Embryonic facial prominence (tissue), 1 donor: Measurements from ENCODE around the gene GIMAP8.

ENCODE experiments used
- DNase-seq: peaks from one replicate; pipeline ENCODE4 v3.0.0-alpha.2; 2016; ENCODE audit errors: extremely low spot score

GIMAP8 gene

GRCh38 chr7:150411606-150412005 lies 38.8 kb upstream of the GIMAP8 start:
- DNase-seq = no peak

GRCh38 chr7:150412016-150412415 lies 38.4 kb upstream of the GIMAP8 start:
- no peak for DNase-seq

GRCh38 chr7:150412518-150413488 lies 37.6 kb upstream of the GIMAP8 start:
- no peak for DNase-seq

- DNase-seq = no peak
Observed at GRCh38 chr7:150413640-150414081, 36.8 kb upstream of the GIMAP8 start.

GRCh38 chr7:150415161-150416153 lies 35.0 kb upstream of the GIMAP8 start:
- no peak for DNase-seq

GRCh38 chr7:150417239-150417638 lies 33.2 kb upstream of the GIMAP8 start:
- DNase-seq = no peak

GRCh38 chr7:150417863-150418262 lies 32.6 kb upstream of the GIMAP8 start:
- DNase-seq = no peak

- DNase-seq = no peak
Observed at GRCh38 chr7:150420242-150420641, 30.2 kb upstream of the GIMAP8 start.

- peak; percentile 36 for DNase-seq
Observed at GRCh38 chr7:150420987-150421674, 29.3 kb upstream of the GIMAP8 start.

GRCh38 chr7:150421831-150422230 lies 28.6 kb upstream of the GIMAP8 start:
- no peak for DNase-seq

- no peak for DNase-seq
Observed at GRCh38 chr7:150425670-150426069, 24.8 kb upstream of the GIMAP8 start.

GRCh38 chr7:150428671-150429451 lies 21.6 kb upstream of the GIMAP8 start:
- no peak for DNase-seq

GRCh38 chr7:150429699-150430098 lies 20.7 kb upstream of the GIMAP8 start:
- DNase-seq = no peak

GRCh38 chr7:150430465-150431085 lies 19.9 kb upstream of the GIMAP8 start:
- no peak for DNase-seq

GRCh38 chr7:150431839-150432658 lies 18.4 kb upstream of the GIMAP8 start:
- DNase-seq = no peak

- no peak for DNase-seq
Observed at GRCh38 chr7:150432915-150433892, 17.2 kb upstream of the GIMAP8 start.

GRCh38 chr7:150434240-150434639 lies 16.2 kb upstream of the GIMAP8 start:
- DNase-seq = no peak

- no peak for DNase-seq
Observed at GRCh38 chr7:150435047-150435389, 15.4 kb upstream of the GIMAP8 start.
